Femur (tissue), 1 donor: ENCODE results near the gene TSFM.

ENCODE experiments used
- DNase-seq: peaks from one replicate; pipeline ENCODE4 v3.0.0-alpha.2; 2017

The TSFM gene

GRCh38 chr12:57837864-57838562, 55.4 kb downstream of the TSFM start:
- DNase-seq = peak; percentile 78

- no peak for DNase-seq
These were observed 56.2 kb downstream of the TSFM start for GRCh38 chr12:57838594-57839302.

- DNase-seq = no peak
These were observed 57.4 kb downstream of the TSFM start for GRCh38 chr12:57839996-57840395.

- no peak for DNase-seq
These were observed 58.1 kb downstream of the TSFM start for GRCh38 chr12:57840726-57841125.

GRCh38 chr12:57841445-57841844, 58.9 kb downstream of the TSFM start:
- no peak for DNase-seq

- no peak for DNase-seq
These were observed 60.0 kb downstream of the TSFM start for GRCh38 chr12:57842342-57843294.

- peak; percentile 78 for DNase-seq
These were observed 62.3 kb downstream of the TSFM start for GRCh38 chr12:57844709-57845477.

- DNase-seq = peak; percentile 83
These were observed 63.1 kb downstream of the TSFM start for GRCh38 chr12:57845478-57846284.

GRCh38 chr12:57846285-57846576, 63.6 kb downstream of the TSFM start:
- DNase-seq = no peak

GRCh38 chr12:57846577-57847319, 64.2 kb downstream of the TSFM start, which contains the start of gene CTDSP2:
Gene CTDSP2 (minus strand): TSS chr12:57846729. CDS start chr12:57846435, 294 bp downstream.
- DNase-seq = peak; percentile 99
